Panc1 (cell line): Measurements from ENCODE around the gene GRIK1. TPM values are rescaled to one million over a fixed set of nuclear protein-coding genes. Genes with fewer than 3 reads are reported as not detected.

Experiments
- ATAC-seq: fragments of 200-7000 bp; cut with Tn5 transposase; 2 replicates; pipeline ENCODE4 v1.9.1; 2020; ENCODE audit warnings: mild to moderate bottlenecking, moderate library complexity
- BruUV-seq: library from RNA; stranded (reverse); fragments of 400-500 nt; replicated peaks from 2 replicates; lab custom pipeline; 2021; lab: Mats Ljungman, UMichigan
- CTCF ChIA-PET: fragments of 300-600 bp; sonication (Branson Sonifier 250); formaldehyde crosslinking; loops from one replicate; lab custom pipeline; 2022; ENCODE audit warnings: antibody characterized with exemption; lab: Charles Lee
- POLR2A ChIA-PET: fragments of 300-600 bp; sonication (Branson Sonifier 250); formaldehyde crosslinking; loops from one replicate; lab custom pipeline; 2022; ENCODE audit warnings: antibody characterized with exemption; lab: Charles Lee
- DNase-seq: peaks from one replicate; pipeline ENCODE4 v3.0.0-alpha.2; 2010; ENCODE audit warnings: low read depth, low spot score
- H3K27ac ChIP-seq: 2 replicates; pipeline ENCODE4 v1.5.1; 2011; ENCODE audit warnings: mild to moderate bottlenecking, low read length, inconsistent platforms
- H3K27me3 ChIP-seq: fragments of 200-500 bp; sonication (Bioruptor generic); 2 replicates; pipeline ENCODE4 v1.6.0; 2014; ENCODE audit warnings: low read length, inconsistent platforms; ENCODE audit not compliant: control insufficient read depth, insufficient read depth
- H3K36me3 ChIP-seq: fragments of 200-500 bp; sonication (Bioruptor generic); 2 replicates; pipeline ENCODE4 v1.5.1; 2014; ENCODE audit warnings: inconsistent platforms, mild to moderate bottlenecking, low read length, moderate library complexity; ENCODE audit not compliant: control insufficient read depth, insufficient read depth
- H3K4me1 ChIP-seq: 2 replicates; pipeline ENCODE4 v1.5.1; 2011; ENCODE audit warnings: inconsistent platforms, mild to moderate bottlenecking, low read length, moderate library complexity; ENCODE audit not compliant: control insufficient read depth, insufficient read depth
- H3K4me3 ChIP-seq, 2 experiments: 2 replicates each; pipeline ENCODE4 v1.5.1; 2011 to 2012; ENCODE audit warnings: low read depth in 2 of 2, low read length in 2 of 2, mild to moderate bottlenecking in 2 of 2, inconsistent platforms in 1 of 2, moderate library complexity in 1 of 2
- H3K9me3 ChIP-seq: fragments of 200-500 bp; sonication (Bioruptor generic); 2 replicates; pipeline ENCODE4 v1.5.1; 2014; ENCODE audit warnings: low read depth, mild to moderate bottlenecking, inconsistent platforms, low read length, moderate library complexity; ENCODE audit not compliant: control insufficient read depth, insufficient read depth
- CTCF ChIP-seq: fragments of 450-650 bp; IDR thresholded peaks from 2 replicates; pipeline ENCODE4 v1.5.1; 2017; ENCODE audit warnings: mild to moderate bottlenecking
- POLR2AphosphoS5 ChIP-seq: IDR thresholded peaks from 2 replicates; pipeline ENCODE4 v1.6.1; 2012; ENCODE audit warnings: mild to moderate bottlenecking, low read depth, low read length, moderate library complexity
- REST ChIP-seq, 2 experiments: IDR thresholded peaks; 2 replicates each; pipeline ENCODE4 v1.6.1; 2011 to 2012; ENCODE audit warnings: low read depth in 2 of 2, control low read depth in 1 of 2, low read length in 1 of 2, mild to moderate bottlenecking in 1 of 2, moderate library complexity in 1 of 2; ENCODE audit not compliant: insufficient read depth in 1 of 2
- SIN3A ChIP-seq: IDR thresholded peaks from 2 replicates; pipeline ENCODE4 v1.6.1; 2012; ENCODE audit warnings: low read depth, mild to moderate bottlenecking, low read length, moderate library complexity, borderline replicate concordance; ENCODE audit not compliant: insufficient read depth
- TCF7L2 ChIP-seq: IDR thresholded peaks from 2 replicates; pipeline ENCODE4 v1.6.1; 2011; ENCODE audit warnings: mild to moderate bottlenecking, low read depth, low read length, inconsistent platforms
- in situ Hi-C: cut with HindIII; loops from 2 replicates; pipeline ENCODE4 v1.10.0; 2016; ENCODE audit warnings: low sequenced_read_pairs, low pct_unique_long_range_greater_than_20kb
- intact Hi-C: fragments of 100-400 bp; cut with micrococcal nuclease; formaldehyde crosslinking; loops from one replicate; pipeline ENCODE4 v1.10.0; 2022; ENCODE audit not compliant: unreplicated experiment
- total RNA-seq: library from RNA; stranded (reverse); gene quantifications from one replicate; pipeline ENCODE4 v1.2.1, GENCODE V29; 2021; ENCODE audit not compliant: unreplicated experiment

The GRIK1 gene
- total RNA-seq, 1 experiment from 2014 or later = not detected

GRCh38 chr21:29671728-29672127 lies 268.1 kb downstream of the GRIK1 start:
- Histone ChIP-seq H3K27me3 (no peaks in the 10 kb centered on the region), H3K9me3 (no peaks in the 10 kb centered on the region), H3K4me1 (no peaks in the 10 kb centered on the region), H3K27ac (no peak overlapping the region), H3K36me3 (no peaks in the 10 kb centered on the region), H3K4me3 (no peak overlapping the region)
- in situ Hi-C loops = no loop called here
- CTCF ChIA-PET = no interaction called here
- POLR2A ChIA-PET = no interaction called here
- no TSS peak for BruUV-seq
- TF ChIP-seq CTCF = no peak
- TF ChIP-seq SIN3A = no peak
- TF ChIP-seq TCF7L2 = no peak
- no peak for TF ChIP-seq POLR2AphosphoS5
- no peak for TF ChIP-seq REST (IDR thresholded peaks at IDR 0.05; ENCODE audit: insufficient read depth in 1 of 2, low read depth in 2 of 2, low read length in 1 of 2)
- DNase-seq (no peak), ATAC-seq (no peak)
- intact Hi-C loops = no loop called here

GRCh38 chr21:29670228-29670627 lies 269.6 kb downstream of the GRIK1 start:
- ATAC-seq = no peak
- CTCF ChIA-PET = no interaction called here

More at GRCh38 chr21:29670228-29670627, 269.6 kb downstream of the GRIK1 start:
- no peaks in the 10 kb centered on the region for H3K4me1 ChIP-seq
- no peak for DNase-seq
- intact Hi-C loops = no loop called here
- H3K27me3 ChIP-seq = no peaks in the 10 kb centered on the region
- H3K36me3 ChIP-seq = no peaks in the 10 kb centered on the region
- H3K4me3 ChIP-seq = no peak overlapping the region
- BruUV-seq = no TSS peak
- H3K9me3 ChIP-seq = no peaks in the 10 kb centered on the region
- no peak for TF ChIP-seq REST (IDR thresholded peaks at IDR 0.05; ENCODE audit: insufficient read depth in 1 of 2, low read depth in 2 of 2, low read length in 1 of 2)
- TF ChIP-seq CTCF = no peak
- no peak for TF ChIP-seq TCF7L2
- no peak for TF ChIP-seq SIN3A
- no peak for TF ChIP-seq POLR2AphosphoS5
- POLR2A ChIA-PET = no interaction called here
- in situ Hi-C loops = no loop called here
- no peak overlapping the region for H3K27ac ChIP-seq
